Kidney epithelial cell (primary cell): ENCODE results near the gene RIPOR1. TPM values are rescaled to one million over a fixed set of nuclear protein-coding genes. Genes with fewer than 3 reads are reported as not detected.

Source experiments
- total RNA-seq: library from RNA; depleted of rRNA; stranded (reverse); fragments of >200 nt; gene quantifications from 2 replicates; pipeline ENCODE4 v1.2.3, GENCODE V29; 2015

Gene RIPOR1
- total RNA-seq, 1 donor from 2014 or later: 91.0 TPM

Other genes with a start within 250 kb of the RIPOR1 start
- gene PLEKHG4, start 249.3 kb upstream of the RIPOR1 start, total RNA-seq: 9.7 and 19.7 TPM in 2 replicates
- 0.08 and 0.21 TPM in 2 replicates for gene KCTD19, start 202.1 kb upstream of the RIPOR1 start, total RNA-seq
- gene LRRC36, start 202.0 kb upstream of the RIPOR1 start, total RNA-seq: 0.41 and 0.54 TPM in 2 replicates
- 0.46 and 1.4 TPM in 2 replicates for gene TPPP3, start 135.3 kb upstream of the RIPOR1 start, total RNA-seq
- 9.5 and 11.3 TPM in 2 replicates for gene ZDHHC1, start 112.4 kb upstream of the RIPOR1 start, total RNA-seq
- gene HSD11B2, start 97.7 kb upstream of the RIPOR1 start, total RNA-seq: 0.96 and 5.8 TPM in 2 replicates
- 157 and 233 TPM in 2 replicates for gene ATP6V0D1, start 47.7 kb upstream of the RIPOR1 start, total RNA-seq
- not detected in 2 replicates for gene AGRP, start 45.3 kb upstream of the RIPOR1 start, total RNA-seq
- gene CTCF, start 33.7 kb downstream of the RIPOR1 start, total RNA-seq: 40.7 and 45.0 TPM in 2 replicates
- 6.4 and 7.7 TPM in 2 replicates for gene CARMIL2, start 116.3 kb downstream of the RIPOR1 start, total RNA-seq
- gene ACD, start 131.4 kb downstream of the RIPOR1 start, total RNA-seq: 29.1 and 36.4 TPM in 2 replicates
- 6.5 and 12.1 TPM in 2 replicates for gene PARD6A, start 132.1 kb downstream of the RIPOR1 start, total RNA-seq
- gene ENKD1, start 137.9 kb downstream of the RIPOR1 start, total RNA-seq: 24.0 and 28.7 TPM in 2 replicates
- 2.0 and 4.5 TPM in 2 replicates for gene C16orf86, start 138.0 kb downstream of the RIPOR1 start, total RNA-seq
- 19.3 and 21.9 TPM in 2 replicates for gene GFOD2, start 190.5 kb downstream of the RIPOR1 start, total RNA-seq